GM19043 (cell line): ENCODE data around the gene RHOG.

Experiments used
- ATAC-seq: cut with Tn5 transposase; IDR thresholded peaks from one replicate; pipeline ENCODE4 v1.9.1; 2021; ENCODE audit warnings: low read depth; ENCODE audit not compliant: unreplicated experiment

RHOG gene

GRCh38 chr11:3781423-3781822, 59.3 kb downstream of the RHOG start:
- ATAC-seq: no peak
